ENCODE measurements around the gene KLF2.

- TF ChIP-seq CTCF (IDR thresholded peaks at IDR 0.05) (no peak), POLR2A (IDR thresholded peaks at IDR 0.05) (no peak)
These were observed 48.5 kb downstream of the KLF2 start for GRCh38 chr19:16373079-16373478.
